Psoas muscle (tissue), 8 donors: Measurements from ENCODE around the gene RPS6KA2. TPM values are rescaled to one million over a fixed set of nuclear protein-coding genes. Genes with fewer than 3 reads are reported as not detected.
A peak's percentile ranks its signal among the peaks of the same experiment; 100 is the strongest.

Experiments used
- ATAC-seq, 4 donors: fragments of 200-7000 bp; cut with Tn5 transposase; one replicate each; pipeline ENCODE4 v1.9.1; 2020; ENCODE audit warnings: moderate library complexity in 3 of 4, mild to moderate bottlenecking in 2 of 4
- DNase-seq, 2 donors: peaks; one replicate each; pipeline ENCODE4 v3.0.0-alpha.2; 2020
- H3K27ac ChIP-seq: fragments of 200-600 bp; one replicate; pipeline ENCODE4 v1.8.0; 2022
- H3K27me3 ChIP-seq, 3 donors: fragments of 200-600 bp in 1 of 3; one replicate each; pipeline versions ENCODE4 v1.6.1 to v1.8.0; 2013 to 2022; ENCODE audit warnings: low read length in 2 of 3, mild to moderate bottlenecking in 2 of 3, moderate library complexity in 1 of 3; ENCODE audit not compliant: insufficient read depth in 3 of 3
- H3K36me3 ChIP-seq, 2 donors: fragments of 200-600 bp in 1 of 2; one replicate each; pipeline versions ENCODE4 v1.6.1 to v1.8.0; 2013 to 2022; ENCODE audit warnings: low read depth in 1 of 2, mild to moderate bottlenecking in 1 of 2, moderate library complexity in 1 of 2; ENCODE audit not compliant: insufficient read depth in 1 of 2
- H3K4me1 ChIP-seq: fragments of 200-600 bp; one replicate; pipeline ENCODE4 v1.8.0; 2022
- H3K4me3 ChIP-seq: fragments of 200-600 bp; one replicate; pipeline ENCODE4 v1.8.0; 2022; ENCODE audit warnings: mild to moderate bottlenecking
- H3K9me3 ChIP-seq: fragments of 200-600 bp; one replicate; pipeline ENCODE4 v1.8.0; 2022
- WGBS, 3 donors: extraction: QIAGEN DNeasy Blood & Tissue Kit; methylation state at CpG; one replicate each; pipeline versions ENCODE4 v1.1.6 to v1.1.7; 2013; 5-methylcytosine and 5-hydroxymethylcytosine counted together
- intact Hi-C, 2 donors: fragments of 100-400 bp; cut with DNase I; formaldehyde crosslinking; loops; one replicate each; pipeline versions ENCODE4 v1.11.0 to v1.14.2; 2022
- polyA plus RNA-seq, 3 donors: library from polyadenylated mRNA; stranded (reverse); fragments of 200-250 nt; gene quantifications; one replicate each; pipeline ENCODE4 v1.2.3, GENCODE V29; 2013
- total RNA-seq, 4 donors: library from RNA; stranded (reverse); fragmentation: NEBNext Ultra II Directional in 2 of 4; extraction: Animal tissue kit (Norgen Biotek cat#: 25700) in 2 of 4; gene quantifications; one replicate each; pipeline versions ENCODE4 v1.2.1 to v1.2.4, GENCODE V29; 2021 to 2023
- TF ChIP-seq, protein P1 (sequence below): fragments of 200-600 bp; IDR thresholded peaks from one replicate; pipeline ENCODE4 v1.8.0; 2022; ENCODE audit warnings: antibody characterized with exemption
- donor health status: healthy with polysubstance abuse.
- donor health status: DM: no; HTN: no; CAD: no; lungs with moderate emphysema.
- donor health status: Bipolar disorder and iron deficiency.
- donor health status: healthy.
- donor health status: DM: yes; HTN: yes; CAD: no.
- donor health status: DM: no; HTN: no; CAD: no.
- donor health status: DM: no; HTN: no; CAD: no.
- donor health status: DM: yes; HTN: yes; CAD: no.

The RPS6KA2 gene
- total and polyA plus RNA-seq, 7 donors = 7.8 to 40.4 (median 20.0) TPM

DNA sequence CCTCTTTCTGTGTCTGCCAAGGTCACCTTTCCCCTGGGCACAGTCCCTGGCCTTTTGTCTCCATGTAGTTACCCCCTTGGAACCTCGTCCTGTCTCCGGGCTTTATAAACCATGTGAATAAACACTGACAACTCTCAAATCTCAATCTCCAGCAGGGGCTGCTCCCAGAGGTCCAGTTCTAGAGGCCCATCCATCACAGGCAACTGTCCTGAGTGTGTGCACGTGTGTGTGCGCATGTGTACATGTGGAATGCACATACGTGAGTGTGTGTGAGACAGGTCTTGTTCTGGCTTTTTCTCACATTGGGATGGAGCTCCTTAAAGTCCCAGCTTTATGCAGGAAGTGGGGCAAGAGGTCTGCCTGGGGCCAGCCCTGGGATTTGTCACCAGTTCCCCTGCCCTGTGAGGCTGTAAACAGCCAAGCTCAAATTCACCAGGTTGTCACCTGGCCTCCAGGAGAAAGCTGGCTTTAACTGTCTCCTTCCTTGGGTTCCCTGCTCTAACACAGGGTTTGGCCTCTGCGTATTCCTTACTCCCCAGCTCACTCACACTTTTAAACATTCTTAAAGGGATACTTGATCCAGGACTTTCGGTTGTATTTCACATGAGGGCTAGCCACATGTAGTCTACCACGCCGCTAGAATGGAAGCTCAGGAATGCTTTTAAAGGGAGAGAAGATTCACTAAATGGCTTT, 83.3 kb downstream of the RPS6KA2 start:
- H3K27me3 ChIP-seq = no peaks in the 10 kb centered on the region
- H3K27ac ChIP-seq = no peak overlapping the region
- TF ChIP-seq, protein P1, sequence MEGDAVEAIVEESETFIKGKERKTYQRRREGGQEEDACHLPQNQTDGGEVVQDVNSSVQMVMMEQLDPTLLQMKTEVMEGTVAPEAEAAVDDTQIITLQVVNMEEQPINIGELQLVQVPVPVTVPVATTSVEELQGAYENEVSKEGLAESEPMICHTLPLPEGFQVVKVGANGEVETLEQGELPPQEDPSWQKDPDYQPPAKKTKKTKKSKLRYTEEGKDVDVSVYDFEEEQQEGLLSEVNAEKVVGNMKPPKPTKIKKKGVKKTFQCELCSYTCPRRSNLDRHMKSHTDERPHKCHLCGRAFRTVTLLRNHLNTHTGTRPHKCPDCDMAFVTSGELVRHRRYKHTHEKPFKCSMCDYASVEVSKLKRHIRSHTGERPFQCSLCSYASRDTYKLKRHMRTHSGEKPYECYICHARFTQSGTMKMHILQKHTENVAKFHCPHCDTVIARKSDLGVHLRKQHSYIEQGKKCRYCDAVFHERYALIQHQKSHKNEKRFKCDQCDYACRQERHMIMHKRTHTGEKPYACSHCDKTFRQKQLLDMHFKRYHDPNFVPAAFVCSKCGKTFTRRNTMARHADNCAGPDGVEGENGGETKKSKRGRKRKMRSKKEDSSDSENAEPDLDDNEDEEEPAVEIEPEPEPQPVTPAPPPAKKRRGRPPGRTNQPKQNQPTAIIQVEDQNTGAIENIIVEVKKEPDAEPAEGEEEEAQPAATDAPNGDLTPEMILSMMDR = no peak
- H3K4me3 ChIP-seq = no peak overlapping the region
- 87 to 90% (median 88%) methylated on average over 9 of the region's 9 CpGs for WGBS, 3 donors
- intact Hi-C loops = no loop called here
- ATAC-seq = no peak
- H3K9me3 ChIP-seq = no peaks in the 10 kb centered on the region
- H3K36me3 ChIP-seq = peaks cover 0 to 7% of the 10 kb centered on the region in 2 donors
- DNase-seq = no peak
- H3K4me1 ChIP-seq = peaks cover 17% of the 10 kb centered on the region

DNA sequence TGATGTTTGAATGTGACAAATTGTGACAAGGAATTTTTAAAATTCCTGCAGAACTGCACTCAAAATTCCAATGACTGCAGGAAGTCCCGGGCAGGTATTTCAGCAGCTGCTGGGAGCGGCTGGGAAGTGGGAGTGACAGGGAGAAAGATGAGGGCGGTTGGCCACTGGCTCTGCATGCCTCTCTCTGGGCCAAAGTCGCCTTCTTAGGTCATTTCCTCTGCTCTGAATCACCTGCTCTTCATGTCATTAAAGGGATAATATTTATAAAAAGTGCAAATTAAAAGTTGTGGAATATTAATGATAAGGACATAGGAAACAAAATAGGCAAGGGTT, 84.5 kb downstream of the RPS6KA2 start:
- Histone ChIP-seq H3K27ac (no peak overlapping the region), H3K4me3 (no peak overlapping the region), H3K27me3 (no peaks in the 10 kb centered on the region), H3K4me1 (peaks cover 17% of the 10 kb centered on the region), H3K36me3 (peaks cover 2 to 13% of the 10 kb centered on the region in 2 donors), H3K9me3 (no peaks in the 10 kb centered on the region)
- 39 to 41% (median 41%) methylated on average over 4 of the region's 4 CpGs for WGBS, 3 donors
- ATAC-seq = peak; percentile 54 to 69 (median 58)
- intact Hi-C loops = no loop called here
- DNase-seq = no peak
- TF ChIP-seq, protein P1 = no peak

DNA sequence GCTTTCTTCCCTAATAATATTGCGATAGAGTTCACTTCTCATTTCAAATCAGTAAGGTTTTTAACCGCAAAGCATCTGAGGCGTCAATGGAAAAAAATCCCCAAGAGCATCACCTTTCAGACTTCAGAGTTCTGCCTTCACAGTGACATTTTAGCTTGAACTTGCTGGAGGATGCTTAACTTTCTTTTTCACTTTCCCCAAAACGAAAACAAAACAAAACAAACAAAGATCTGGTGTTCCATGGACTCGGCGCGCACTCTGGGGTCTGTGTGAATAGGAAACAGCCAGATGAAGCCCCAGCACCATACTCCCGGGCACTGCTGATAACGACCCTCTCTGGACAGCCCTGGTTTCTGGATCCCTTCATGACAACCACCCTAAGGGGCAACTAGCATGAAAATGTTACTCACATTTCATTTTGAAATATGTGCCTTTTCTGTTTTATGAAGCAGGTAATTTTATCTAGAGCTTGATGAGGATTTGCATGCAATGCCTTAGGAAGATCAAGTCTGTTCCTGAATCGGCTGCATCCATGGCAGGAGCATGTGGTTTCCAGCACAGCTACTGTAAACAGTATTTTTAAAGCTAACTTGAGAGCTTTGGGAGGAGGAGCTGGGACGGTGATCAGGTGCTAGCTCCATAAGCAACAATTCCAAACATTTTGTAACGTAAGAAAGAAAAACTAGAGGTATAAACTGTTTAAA, 85.0 kb downstream of the RPS6KA2 start:
- DNase-seq (no peak), ATAC-seq (no peak)
- H3K27me3 ChIP-seq = no peaks in the 10 kb centered on the region
- no peak overlapping the region for H3K27ac ChIP-seq
- H3K9me3 ChIP-seq = no peaks in the 10 kb centered on the region
- intact Hi-C loops = no loop called here
- H3K4me3 ChIP-seq = no peak overlapping the region
- TF ChIP-seq, protein P1 = no peak
- peaks cover 17% of the 10 kb centered on the region for H3K4me1 ChIP-seq
- 46 to 62% (median 51%) methylated on average over 12 of the region's 12 CpGs for WGBS, 3 donors
- H3K36me3 ChIP-seq = peaks cover 2 to 19% of the 10 kb centered on the region in 2 donors

DNA sequence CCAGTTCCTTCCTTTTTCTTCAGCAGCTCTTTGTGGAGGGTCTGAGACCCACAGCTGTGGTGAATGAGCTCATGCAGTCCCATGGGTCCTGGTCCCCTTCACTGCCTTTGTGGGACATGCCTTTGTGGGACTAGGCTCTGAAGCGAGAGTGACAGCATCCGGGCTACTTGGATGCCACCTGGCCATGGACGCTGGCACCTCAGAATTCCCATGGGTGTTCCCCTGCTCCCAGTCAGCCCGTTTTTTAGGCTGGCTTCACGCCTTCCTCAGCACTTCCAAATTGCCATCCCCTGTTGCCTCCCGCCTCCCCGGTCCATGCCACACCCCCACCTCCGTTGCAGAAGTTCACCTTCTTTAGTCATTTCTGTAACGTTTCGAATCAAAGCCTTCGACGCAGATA, 85.7 kb downstream of the RPS6KA2 start:
- TF ChIP-seq, protein P1 = no peak
- intact Hi-C loops = no loop called here
- Histone ChIP-seq H3K4me1 (peaks cover 17% of the 10 kb centered on the region), H3K27me3 (no peaks in the 10 kb centered on the region), H3K27ac (peak overlapping the region; percentile 47), H3K36me3 (peaks cover 2 to 23% of the 10 kb centered on the region in 2 donors), H3K4me3 (peak overlapping the region; percentile 42), H3K9me3 (no peaks in the 10 kb centered on the region)
- DNase-seq (no peak), ATAC-seq (peak in 3 of 4 donors; percentile 17 to 29 (median 22))
- 45 to 65% (median 58%) methylated on average over 12 of the region's 12 CpGs for WGBS, 3 donors
